IMR-90 (cell line): Measurements from ENCODE around the gene WASL. TPM values are rescaled to one million over a fixed set of nuclear protein-coding genes. Genes with fewer than 3 reads are reported as not detected.

Experiments used
- ATAC-seq: fragments of 200-7000 bp; cut with Tn5 transposase; 2 replicates; pipeline ENCODE4 v1.9.1; 2020; ENCODE audit warnings: low read depth, mild to moderate bottlenecking, moderate library complexity
- BruUV-seq: library from RNA; stranded (reverse); fragments of 400-500 nt; replicated peaks from 2 replicates; lab custom pipeline; 2021; lab: Mats Ljungman, UMichigan
- CTCF ChIA-PET: fragments of 300-600 bp; formaldehyde crosslinking; extraction: SDS; loops from one replicate; lab custom pipeline; 2021; ENCODE audit warnings: antibody characterized with exemption; lab: Yijun Ruan, JAX
- POLR2A ChIA-PET: fragments of 300-600 bp; sonication (Branson Sonifier 250); formaldehyde crosslinking; loops from one replicate; lab custom pipeline; 2022; ENCODE audit warnings: antibody characterized with exemption; ENCODE audit not compliant: unreplicated experiment; lab: Charles Lee
- DNase-seq: peaks from one replicate; pipeline ENCODE4 v3.0.0; 2013
- H2AFZ ChIP-seq: replicated peaks from 2 replicates; pipeline ENCODE3; 2013; ENCODE audit warnings: low read length, mild to moderate bottlenecking; ENCODE audit not compliant: poor library complexity
- H2AK5ac ChIP-seq: 2 replicates; pipeline ENCODE4 v1.6.1; 2013; ENCODE audit warnings: low read depth, low read length, inconsistent platforms
- H2AK9ac ChIP-seq: replicated peaks from 2 replicates; pipeline ENCODE3; 2013; ENCODE audit warnings: mild to moderate bottlenecking, low read depth, low read length, moderate library complexity; ENCODE audit not compliant: poor library complexity
- H2BK120ac ChIP-seq: 2 replicates; pipeline ENCODE4 v1.6.1; 2013; ENCODE audit warnings: low read depth, low read length, inconsistent platforms
- H2BK15ac ChIP-seq: 3 replicates; pipeline ENCODE4 v1.6.1; 2013; ENCODE audit warnings: low read depth, low read length, inconsistent platforms
- H2BK20ac ChIP-seq: 2 replicates; pipeline ENCODE4 v1.6.1; 2013; ENCODE audit warnings: low read depth, mild to moderate bottlenecking, inconsistent platforms, low read length, moderate library complexity
- H2BK5ac ChIP-seq: 2 replicates; pipeline ENCODE4 v1.6.1; 2013; ENCODE audit warnings: mild to moderate bottlenecking, low read depth, low read length, inconsistent platforms; ENCODE audit not compliant: poor library complexity, severe bottlenecking
- H3K14ac ChIP-seq: replicated peaks from 2 replicates; pipeline ENCODE4 v1.6.1; 2013; ENCODE audit warnings: low read depth, low read length, inconsistent platforms
- H3K18ac ChIP-seq: 2 replicates; pipeline ENCODE4 v1.6.1; 2013; ENCODE audit warnings: low read depth, low read length, control low read depth
- H3K23ac ChIP-seq: 2 replicates; pipeline ENCODE4 v1.6.1; 2013; ENCODE audit warnings: low read depth, low read length, inconsistent platforms
- H3K27ac ChIP-seq: 2 replicates; pipeline ENCODE4 v1.5.1; 2013; ENCODE audit warnings: mild to moderate bottlenecking, control low read depth, low read length; ENCODE audit not compliant: insufficient read depth
- H3K27me3 ChIP-seq: 2 replicates; pipeline ENCODE4 v1.6.1; 2013; ENCODE audit warnings: low read length; ENCODE audit not compliant: control insufficient read depth, insufficient read depth
- H3K36me3 ChIP-seq: 2 replicates; pipeline ENCODE4 v1.6.1; 2013; ENCODE audit warnings: low read length, mixed read lengths; ENCODE audit not compliant: control insufficient read depth, insufficient read depth
- H3K4ac ChIP-seq: 2 replicates; pipeline ENCODE4 v1.6.1; 2013; ENCODE audit warnings: low read depth, low read length, inconsistent platforms
- H3K4me1 ChIP-seq: 2 replicates; pipeline ENCODE4 v1.6.1; 2013; ENCODE audit warnings: low read length, mixed read lengths; ENCODE audit not compliant: control insufficient read depth, insufficient read depth
- H3K4me2 ChIP-seq: 2 replicates; pipeline ENCODE4 v1.6.1; 2013; ENCODE audit warnings: low read depth, mild to moderate bottlenecking, control low read depth, low read length, moderate library complexity
- H3K4me3 ChIP-seq: 2 replicates; pipeline ENCODE4 v1.5.1; 2013; ENCODE audit warnings: low read depth, mild to moderate bottlenecking, control low read depth, low read length, moderate library complexity; ENCODE audit not compliant: insufficient read depth
- H3K56ac ChIP-seq: 2 replicates; pipeline ENCODE4 v1.6.1; 2013; ENCODE audit warnings: low read length, inconsistent platforms; ENCODE audit not compliant: insufficient read depth; ENCODE audit errors: extremely low read depth
- H3K79me1 ChIP-seq, 2 experiments: 2 replicates each; pipeline ENCODE4 v1.6.1; 2013; ENCODE audit warnings: low read length in 2 of 2, inconsistent platforms in 1 of 2, low read depth in 1 of 2
- H3K9ac ChIP-seq: 2 replicates; pipeline ENCODE4 v1.6.1; 2013; ENCODE audit warnings: low read depth, low read length, control low read depth
- H3K9me1 ChIP-seq: 2 replicates; pipeline ENCODE4 v1.6.1; 2013; ENCODE audit warnings: low read length, inconsistent platforms; ENCODE audit not compliant: insufficient read depth
- H3K9me3 ChIP-seq: 2 replicates; pipeline ENCODE4 v1.6.1; 2013; ENCODE audit warnings: low read length; ENCODE audit not compliant: control insufficient read depth, insufficient read depth
- H4K20me1 ChIP-seq: 2 replicates; pipeline ENCODE4 v1.6.1; 2013; ENCODE audit warnings: low read length, inconsistent platforms; ENCODE audit not compliant: insufficient read depth
- H4K5ac ChIP-seq: 2 replicates; pipeline ENCODE4 v1.6.1; 2013; ENCODE audit warnings: mild to moderate bottlenecking, low read depth, low read length, control low read depth
- H4K8ac ChIP-seq, 2 experiments: 2 replicates each; pipeline ENCODE4 v1.6.1; 2013; ENCODE audit warnings: low read depth in 2 of 2, low read length in 2 of 2, control low read depth in 1 of 2, inconsistent platforms in 1 of 2
- H4K91ac ChIP-seq: 2 replicates; pipeline ENCODE4 v1.6.1; 2013; ENCODE audit warnings: low read depth, low read length, inconsistent platforms; ENCODE audit not compliant: insufficient read depth
- BHLHE40 ChIP-seq: fragments of 150-350 bp; IDR thresholded peaks from 2 replicates; pipeline ENCODE4 v1.6.1; 2016; ENCODE audit warnings: mild to moderate bottlenecking, low read depth, low read length
- FOS ChIP-seq: fragments of 150-350 bp; IDR thresholded peaks from 2 replicates; pipeline ENCODE4 v1.6.1; 2016; ENCODE audit warnings: low read depth, low read length
- MAFK ChIP-seq: IDR thresholded peaks from 2 replicates; pipeline ENCODE4 v1.6.1; 2012; ENCODE audit warnings: low read depth, low read length, improper control_type of control experiment
- MXI1 ChIP-seq: IDR thresholded peaks from 2 replicates; pipeline ENCODE4 v1.6.1; 2012; ENCODE audit warnings: low read depth, mild to moderate bottlenecking, low read length, moderate library complexity, borderline replicate concordance
- NFE2L2 ChIP-seq: fragments of 150-350 bp; IDR thresholded peaks from 2 replicates; pipeline ENCODE4 v1.6.1; 2016; ENCODE audit warnings: low read depth, mild to moderate bottlenecking, low read length
- WGBS, 2 experiments: methylation state at CpG; one replicate each; pipeline versions ENCODE4 v1.1.5 to v1.1.7; 2013; ENCODE audit warnings: missing lambda C conversion rate in 2 of 2; ENCODE audit not compliant: insufficient read length in 1 of 2; ENCODE audit errors: extremely low coverage in 2 of 2; 5-methylcytosine and 5-hydroxymethylcytosine counted together
- dilution Hi-C: fragments of 300-500 bp; cut with HindIII; formaldehyde crosslinking; loops from one replicate; pipeline ENCODE4 v1.14.3; 2018; ENCODE audit warnings: low sequenced_read_pairs; ENCODE audit not compliant: unreplicated experiment
- in situ Hi-C: fragments of 300-500 bp; cut with MboI; formaldehyde crosslinking; loops from 3 replicates; pipeline ENCODE4 v1.14.3; 2019; ENCODE audit warnings: low sequenced_read_pairs, inconsistent platforms, mixed read lengths
- intact Hi-C: fragments of 100-400 bp; cut with micrococcal nuclease; formaldehyde crosslinking; loops from 2 replicates; pipeline ENCODE4 v1.10.0; 2022
- polyA plus RNA-seq, 3 experiments: library from polyadenylated mRNA; depleted of rRNA; stranded (reverse); fragments of >200 nt; gene quantifications; 2 replicates each; pipeline ENCODE4 v1.2.3, GENCODE V29; 2012; ENCODE audit warnings: low replicate concordance in 1 of 3
- total RNA-seq: library from RNA; depleted of rRNA; stranded (reverse); fragments of >200 nt; gene quantifications from 2 replicates; pipeline ENCODE4 v1.2.3, GENCODE V29; 2012
- TF ChIP-seq, protein P1 (sequence below): conservative IDR thresholded peaks from 2 replicates; pipeline ENCODE4 v1.5.1; 2012; ENCODE audit warnings: mild to moderate bottlenecking, low read depth, low read length, improper control_type of control experiment

Gene WASL
- total and polyA plus RNA-seq, 2 of the 4 experiments (the other 2 are of a cell fraction): 2.3 to 7.9 TPM

GRCh38 chr7:123652406-123652805 is 96.4 kb downstream of the WASL start:
- Histone ChIP-seq H3K79me1 (no peaks in the 10 kb centered on the region), H3K56ac (no peak overlapping the region), H2AK5ac (no peak overlapping the region), H2BK20ac (no peak overlapping the region), H3K4me3 (no peak overlapping the region), H4K20me1 (no peaks in the 10 kb centered on the region), H3K23ac (no peak overlapping the region), H2AK9ac (no peak overlapping the region), H3K9me3 (no peaks in the 10 kb centered on the region), H3K9me1 (no peaks in the 10 kb centered on the region), H2BK120ac (no peak overlapping the region), H3K9ac (no peak overlapping the region), H3K27ac (no peak overlapping the region), H3K4me1 (no peaks in the 10 kb centered on the region), H3K14ac (no peak overlapping the region), H4K91ac (no peak overlapping the region), H3K27me3 (peaks cover 4% of the 10 kb centered on the region), H3K4me2 (no peak overlapping the region), H3K18ac (no peak overlapping the region), H2AFZ (no peak overlapping the region), H4K8ac (no peak overlapping the region), H4K5ac (no peak overlapping the region), H3K4ac (no peak overlapping the region), H2BK15ac (no peak overlapping the region), H2BK5ac (no peak overlapping the region), H3K36me3 (no peaks in the 10 kb centered on the region)
- WGBS, 2 experiments: no CpG with 5 or more reads among the region's 1 CpG
- ChIA-PET POLR2A (no interaction called here), CTCF (interaction anchor here (0.6 to 1.2 kb wide), 2 partner anchors 15 kb away, joined by 4 to 7 read pairs; no protein-coding TSS in a partner anchor)
- no TSS peak for BruUV-seq
- no peak for ATAC-seq
- intact Hi-C loops: no loop called here
- DNase-seq: no peak
- no peak for TF ChIP-seq NFE2L2
- TF ChIP-seq MAFK: no peak
- TF ChIP-seq MXI1: no peak
- no peak for TF ChIP-seq BHLHE40
- TF ChIP-seq, protein P1, sequence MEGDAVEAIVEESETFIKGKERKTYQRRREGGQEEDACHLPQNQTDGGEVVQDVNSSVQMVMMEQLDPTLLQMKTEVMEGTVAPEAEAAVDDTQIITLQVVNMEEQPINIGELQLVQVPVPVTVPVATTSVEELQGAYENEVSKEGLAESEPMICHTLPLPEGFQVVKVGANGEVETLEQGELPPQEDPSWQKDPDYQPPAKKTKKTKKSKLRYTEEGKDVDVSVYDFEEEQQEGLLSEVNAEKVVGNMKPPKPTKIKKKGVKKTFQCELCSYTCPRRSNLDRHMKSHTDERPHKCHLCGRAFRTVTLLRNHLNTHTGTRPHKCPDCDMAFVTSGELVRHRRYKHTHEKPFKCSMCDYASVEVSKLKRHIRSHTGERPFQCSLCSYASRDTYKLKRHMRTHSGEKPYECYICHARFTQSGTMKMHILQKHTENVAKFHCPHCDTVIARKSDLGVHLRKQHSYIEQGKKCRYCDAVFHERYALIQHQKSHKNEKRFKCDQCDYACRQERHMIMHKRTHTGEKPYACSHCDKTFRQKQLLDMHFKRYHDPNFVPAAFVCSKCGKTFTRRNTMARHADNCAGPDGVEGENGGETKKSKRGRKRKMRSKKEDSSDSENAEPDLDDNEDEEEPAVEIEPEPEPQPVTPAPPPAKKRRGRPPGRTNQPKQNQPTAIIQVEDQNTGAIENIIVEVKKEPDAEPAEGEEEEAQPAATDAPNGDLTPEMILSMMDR: no peak
- no peak for TF ChIP-seq FOS
- dilution Hi-C loops: no loop called here
- in situ Hi-C loops: no loop called here
